HUDEP-2 (cell line): ENCODE results near the gene KYAT1.
A peak's percentile ranks its signal among the peaks of the same experiment; 100 is the strongest.

Experiments
- DNase-seq, 76 experiments: peaks; one replicate each; lab custom pipeline; 2025; ENCODE audit not compliant: unreplicated experiment in 76 of 76; lab: John Stamatoyannopoulos, UW

KYAT1 gene

DNA sequence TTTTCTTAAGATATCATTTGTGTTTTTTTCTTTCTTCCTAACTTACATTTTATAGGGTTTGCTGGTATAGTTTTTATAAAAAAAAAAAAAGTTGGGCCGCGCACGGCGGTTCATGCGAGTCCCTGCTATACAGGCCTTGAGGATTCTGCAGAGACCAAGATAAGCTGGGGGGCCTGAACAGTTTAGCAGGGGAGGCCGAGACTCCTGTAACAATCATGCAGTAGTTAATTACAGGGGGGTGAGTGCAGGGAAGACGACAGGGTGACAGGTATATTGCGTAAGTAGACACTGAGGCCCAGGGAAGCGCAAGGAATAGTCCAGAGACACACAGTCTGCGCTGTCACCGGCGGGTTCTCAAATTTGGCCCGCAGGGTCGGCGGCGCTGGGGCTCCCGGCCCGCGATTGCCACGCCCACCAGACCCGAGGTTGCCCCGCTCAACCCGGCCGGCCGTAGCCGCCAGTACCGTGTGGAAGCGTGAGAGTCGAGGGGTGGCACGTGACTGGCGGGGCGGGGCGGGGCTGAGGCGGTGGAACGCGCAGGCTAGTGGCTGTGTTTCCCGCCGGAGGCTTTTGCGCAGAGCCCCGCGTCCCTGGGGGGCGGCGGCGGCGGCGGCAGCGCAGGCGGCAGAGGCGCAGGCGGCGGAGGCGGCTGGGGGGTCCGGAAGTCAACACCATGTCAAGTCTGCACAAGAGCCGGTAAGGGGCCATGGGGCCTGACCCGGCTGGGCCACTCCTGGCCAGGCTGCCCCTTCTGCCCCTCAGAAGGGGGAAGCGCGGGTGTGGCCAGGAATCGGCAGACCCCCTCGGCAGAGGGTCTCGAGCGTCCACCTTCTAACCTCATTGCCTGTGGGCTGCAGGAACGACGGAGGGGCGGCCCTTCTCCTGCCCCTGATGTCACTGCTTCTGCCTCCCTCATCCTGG lies 94.8 kb downstream of the KYAT1 start, which contains the start of gene TBC1D13:
TSS of gene TBC1D13 (plus strand) at position 573 of the 921 bp plus-strand sequence. CDS start at position 674, 101 bp downstream.
- peak in 71 of 76 experiments; percentile 22 to 89 (median 77) for DNase-seq

- DNase-seq: no peak
Measured at GRCh38 chr9:128785427-128785826, 96.3 kb downstream of the KYAT1 start.
